HG02885 (cell line): Measurements from ENCODE around the gene LRP5.
A peak's percentile ranks its signal among the peaks of the same experiment; 100 is the strongest.
"Not testable (repeated sequence)": the region's sequence is repeated elsewhere in the genome, so short reads cannot be mapped to it uniquely, and the experiment has no call there.

Source experiments
- ATAC-seq: cut with Tn5 transposase; IDR thresholded peaks from one replicate; pipeline ENCODE4 v1.9.1; 2021; ENCODE audit warnings: mild to moderate bottlenecking; ENCODE audit not compliant: unreplicated experiment, poor library complexity

LRP5 gene

GRCh38 chr11:68432874-68433273 is 120.5 kb downstream of the LRP5 start:
- no peak for ATAC-seq

DNA sequence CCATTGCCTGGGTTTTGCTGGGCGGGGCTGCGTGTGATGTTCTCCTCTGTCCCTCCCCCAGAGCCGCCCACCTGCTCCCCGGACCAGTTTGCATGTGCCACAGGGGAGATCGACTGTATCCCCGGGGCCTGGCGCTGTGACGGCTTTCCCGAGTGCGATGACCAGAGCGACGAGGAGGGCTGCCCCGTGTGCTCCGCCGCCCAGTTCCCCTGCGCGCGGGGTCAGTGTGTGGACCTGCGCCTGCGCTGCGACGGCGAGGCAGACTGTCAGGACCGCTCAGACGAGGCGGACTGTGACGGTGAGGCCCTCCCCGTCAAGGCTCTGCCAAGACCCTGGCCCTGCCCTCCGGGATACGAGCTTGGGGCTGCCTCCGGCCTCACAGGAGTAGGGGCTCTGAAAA is 121.2 kb downstream of the LRP5 start:
- no peak for ATAC-seq

DNA sequence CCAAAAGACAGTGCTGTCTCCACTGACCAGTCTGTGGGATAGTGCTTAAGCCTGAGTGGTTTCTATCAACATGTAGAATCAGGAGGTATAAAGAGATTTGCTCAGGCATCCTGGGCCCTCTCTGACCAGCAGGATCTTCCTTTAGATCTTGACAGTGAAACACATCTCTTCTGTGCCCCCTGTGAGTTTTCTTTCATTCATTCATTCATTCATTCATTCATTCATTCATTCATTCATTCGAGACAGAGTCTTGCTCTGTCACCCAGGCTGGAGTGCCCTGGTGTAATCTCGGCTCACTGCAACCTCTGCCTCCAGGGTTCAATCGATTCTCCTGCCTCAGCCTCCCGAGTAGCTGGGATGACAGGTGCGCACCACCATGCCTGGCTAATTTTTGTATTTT is 121.8 kb downstream of the LRP5 start:
- not testable (repeated sequence) for ATAC-seq

DNA sequence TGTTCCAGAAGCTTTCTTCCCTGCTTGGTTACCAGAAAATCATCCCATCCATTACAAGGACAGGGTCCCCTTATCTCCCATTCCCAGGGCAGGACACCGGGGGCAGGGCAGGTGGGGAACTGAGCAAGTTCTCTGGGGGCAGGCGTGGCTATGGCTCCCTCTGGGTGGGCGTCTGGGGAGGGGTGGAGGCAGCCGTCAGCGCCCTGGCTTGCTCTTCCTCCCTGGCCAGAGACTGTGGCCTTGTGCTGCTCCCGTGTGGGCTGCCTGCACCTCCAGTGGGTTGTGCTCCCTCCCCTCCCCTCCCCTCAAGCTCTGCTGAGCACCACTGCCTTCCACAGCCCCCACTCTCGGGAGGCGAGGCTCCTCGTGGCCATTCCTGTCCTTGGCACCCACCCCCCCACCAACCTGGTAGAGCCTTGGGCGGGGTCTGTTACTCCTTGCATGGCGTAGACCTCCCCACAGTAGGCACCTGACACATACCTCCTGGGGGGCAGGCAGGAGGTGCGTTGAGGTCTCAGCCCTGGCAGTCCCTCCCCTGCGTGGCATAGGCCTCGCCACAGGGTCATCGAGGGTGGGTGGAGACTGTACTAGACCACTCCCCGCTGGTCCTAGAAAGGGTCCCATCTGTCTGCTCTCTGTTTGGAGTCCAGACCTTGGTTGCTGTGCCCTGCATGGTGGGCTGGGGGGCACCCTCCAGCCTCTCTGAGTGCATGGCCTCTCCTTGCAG is 123.9 kb downstream of the LRP5 start:
- no peak for ATAC-seq

DNA sequence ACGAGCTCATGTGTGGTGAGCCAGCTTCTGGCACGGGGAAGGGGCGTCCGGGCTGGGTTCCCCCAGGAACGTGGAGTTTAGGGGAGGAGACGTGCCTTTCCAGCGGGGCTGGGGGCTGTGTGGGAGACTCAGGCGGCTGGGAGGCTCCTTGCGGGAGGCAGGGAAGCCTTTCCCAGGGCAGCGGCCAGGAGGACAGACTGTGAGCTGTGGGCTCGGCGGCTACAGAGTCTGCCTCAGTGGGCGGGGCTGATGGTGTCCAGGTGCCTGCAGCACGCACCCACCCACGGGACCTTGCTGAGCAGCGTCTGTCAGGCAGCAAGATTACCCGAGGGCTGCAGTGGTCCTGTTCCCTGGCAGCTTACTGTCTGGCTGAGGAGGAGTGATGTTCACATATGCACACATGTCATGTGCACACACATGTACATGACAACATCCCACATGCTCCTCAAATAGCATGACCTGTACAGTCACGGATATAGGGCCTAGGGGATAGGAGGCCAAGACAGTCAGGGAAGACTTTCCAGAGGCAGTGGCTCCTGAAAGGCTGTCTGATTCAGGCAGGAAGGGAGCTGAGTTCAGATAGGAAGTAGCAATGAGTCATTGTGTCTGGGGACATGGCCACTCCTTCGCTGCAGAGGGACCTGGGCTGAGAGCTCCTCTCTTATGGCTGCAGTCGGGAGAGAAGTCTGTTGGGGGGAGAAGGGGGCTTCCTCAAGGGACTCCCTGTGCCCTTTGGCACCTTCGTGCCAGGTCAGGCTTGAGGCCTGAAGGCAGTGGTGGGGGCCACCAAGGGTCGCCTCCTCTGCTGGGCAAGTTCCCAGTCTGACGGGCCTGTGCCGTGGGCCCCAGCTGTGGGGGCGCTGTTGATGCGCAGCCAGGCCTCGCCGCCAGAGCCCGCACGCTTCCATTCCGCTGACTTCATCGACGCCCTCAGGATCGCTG is 124.9 kb downstream of the LRP5 start:
- ATAC-seq = no peak

DNA sequence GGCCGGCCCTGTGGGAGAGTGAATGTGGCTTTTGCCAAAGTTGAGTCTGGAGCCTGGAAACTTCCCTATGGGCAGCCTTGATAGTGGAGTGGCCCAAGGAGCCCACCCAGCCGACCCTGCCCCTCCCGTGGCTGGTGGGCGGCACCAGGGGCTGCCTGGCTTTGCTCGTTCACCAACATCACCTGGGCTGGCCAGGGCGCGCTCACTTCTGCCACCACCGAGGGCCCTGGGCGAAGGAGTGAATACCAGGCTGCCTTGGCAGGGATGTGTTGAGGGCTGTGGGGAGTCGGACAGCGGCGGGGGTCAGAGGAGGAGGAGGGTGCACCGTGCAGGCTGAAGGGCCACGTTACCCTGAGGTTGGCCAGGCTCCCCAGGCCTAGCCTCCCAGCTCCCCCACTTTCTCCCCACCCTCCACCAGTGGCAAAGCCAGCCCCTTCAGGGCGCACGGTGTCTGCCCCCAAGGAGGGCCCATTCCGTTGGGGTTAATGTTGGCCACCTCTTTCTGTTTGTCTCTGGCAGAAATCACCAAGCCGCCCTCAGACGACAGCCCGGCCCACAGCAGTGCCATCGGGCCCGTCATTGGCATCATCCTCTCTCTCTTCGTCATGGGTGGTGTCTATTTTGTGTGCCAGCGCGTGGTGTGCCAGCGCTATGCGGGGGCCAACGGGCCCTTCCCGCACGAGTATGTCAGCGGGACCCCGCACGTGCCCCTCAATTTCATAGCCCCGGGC is 125.7 kb downstream of the LRP5 start:
- ATAC-seq = no peak

DNA sequence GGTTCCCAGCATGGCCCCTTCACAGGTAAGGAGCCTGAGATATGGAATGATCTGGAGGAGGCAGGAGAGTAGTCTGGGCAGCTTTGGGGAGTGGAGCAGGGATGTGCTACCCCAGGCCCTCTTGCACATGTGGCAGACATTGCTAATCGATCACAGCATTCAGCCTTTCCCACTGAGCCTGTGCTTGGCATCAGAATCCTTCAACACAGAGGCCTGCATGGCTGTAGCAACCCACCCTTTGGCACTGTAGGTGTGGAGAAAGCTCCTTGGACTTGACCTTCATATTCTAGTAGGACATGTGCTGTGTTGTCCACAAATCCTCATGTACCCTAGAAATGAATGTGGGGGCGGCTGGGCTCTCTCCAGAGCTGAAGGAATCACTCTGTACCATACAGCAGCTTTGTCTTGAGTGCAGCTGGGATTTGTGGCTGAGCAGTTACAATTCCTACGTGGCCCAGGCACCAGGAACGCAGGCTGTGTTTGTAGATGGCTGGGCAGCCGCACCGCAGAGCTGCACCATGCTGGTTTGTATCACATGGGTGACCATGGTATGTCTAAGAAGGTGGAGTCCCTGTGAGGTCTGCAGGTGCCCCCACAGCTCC is 126.4 kb downstream of the LRP5 start:
- no peak for ATAC-seq

DNA sequence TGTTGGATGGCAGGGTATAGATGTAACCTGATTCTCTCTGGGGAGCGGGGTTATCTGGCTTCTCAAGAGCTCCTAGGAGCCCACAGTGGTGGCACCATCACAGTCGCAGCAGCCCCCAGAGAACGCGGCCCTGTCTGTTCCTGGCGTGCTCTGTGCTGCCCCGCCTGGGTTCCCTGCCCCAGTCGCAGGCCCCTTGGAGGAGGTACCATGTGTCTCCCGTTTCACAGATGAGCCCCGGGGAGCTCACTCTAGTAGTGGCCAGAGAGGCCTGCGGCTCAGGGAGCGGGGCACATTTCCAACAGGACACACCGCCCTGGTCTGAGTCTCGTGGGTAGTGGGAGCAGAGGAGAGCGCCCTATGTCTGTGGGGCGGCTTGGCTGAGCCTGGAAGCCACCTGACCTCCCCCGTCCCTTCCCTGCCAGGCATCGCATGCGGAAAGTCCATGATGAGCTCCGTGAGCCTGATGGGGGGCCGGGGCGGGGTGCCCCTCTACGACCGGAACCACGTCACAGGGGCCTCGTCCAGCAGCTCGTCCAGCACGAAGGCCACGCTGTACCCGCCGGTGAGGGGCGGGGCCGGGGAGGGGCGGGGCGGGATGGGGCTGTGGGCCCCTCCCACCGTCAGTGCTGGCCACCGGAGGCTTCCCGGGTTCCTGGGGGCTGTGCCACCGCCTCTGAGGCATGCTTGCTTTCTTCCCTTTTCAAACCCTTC is 127.1 kb downstream of the LRP5 start:
- ATAC-seq = no peak

DNA sequence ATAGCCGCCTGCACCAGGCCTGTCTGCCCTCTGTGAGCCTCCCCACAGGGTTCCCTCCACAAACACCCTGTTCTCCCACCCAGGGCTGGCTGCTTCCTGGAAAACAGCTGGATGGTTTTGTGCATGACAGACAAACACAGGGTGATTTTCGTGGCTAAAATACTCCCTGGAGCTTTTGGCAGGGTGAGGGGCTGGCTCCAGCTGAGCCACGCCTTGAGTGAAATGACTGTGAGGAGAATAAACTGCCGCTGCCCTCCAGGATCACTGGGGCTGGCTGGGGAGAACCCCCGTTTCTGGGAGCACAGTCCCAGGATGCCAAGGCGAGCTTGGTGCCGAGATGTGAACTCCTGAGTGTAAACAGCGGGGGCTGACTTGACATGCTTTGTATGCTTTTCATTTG is 127.8 kb downstream of the LRP5 start:
- ATAC-seq = no peak

DNA sequence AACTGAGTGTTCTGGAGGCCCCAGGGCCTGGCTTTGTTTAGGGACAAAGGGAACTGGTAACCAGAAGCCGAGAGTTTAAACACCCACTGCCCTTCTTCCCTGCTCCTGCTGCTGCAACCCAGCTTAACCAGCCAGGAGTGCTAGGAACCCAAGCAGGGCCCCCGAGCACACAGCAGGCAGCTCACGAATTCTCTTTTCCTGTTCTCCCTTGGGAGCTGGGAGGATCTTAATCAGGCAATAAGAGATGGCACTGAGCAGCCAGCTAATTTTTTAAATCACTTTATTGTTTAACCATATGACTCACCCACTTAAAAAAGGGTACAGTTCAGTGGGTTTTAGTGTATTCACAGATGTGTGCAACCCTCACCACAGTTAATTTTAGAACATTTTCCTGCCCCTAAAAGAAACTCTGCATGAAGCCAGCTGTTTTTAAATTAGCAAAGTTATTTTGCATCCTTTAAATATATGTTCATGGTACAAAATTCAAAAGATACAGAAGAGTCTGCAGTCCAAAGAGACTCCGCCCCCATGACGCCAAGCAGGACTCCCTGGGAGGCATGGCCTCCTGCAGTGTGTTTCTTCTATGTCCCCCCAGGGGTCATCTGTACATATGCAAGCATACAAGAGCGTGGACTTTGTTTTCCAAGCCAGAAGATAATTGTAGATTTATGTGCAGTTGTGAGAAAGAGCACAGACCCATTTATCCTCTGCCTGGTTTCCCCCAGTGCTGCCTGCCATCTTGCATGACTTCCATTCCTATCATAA is 129.3 kb downstream of the LRP5 start:
- ATAC-seq = no peak

GRCh38 chr11:68442433-68442832 is 130.0 kb downstream of the LRP5 start:
- no peak for ATAC-seq

- no peak for ATAC-seq
Observed at GRCh38 chr11:68444566-68444965, 132.2 kb downstream of the LRP5 start.

- ATAC-seq = no peak
Observed at GRCh38 chr11:68445531-68446035, 133.2 kb downstream of the LRP5 start.

GRCh38 chr11:68446046-68446725 is 133.8 kb downstream of the LRP5 start:
- no peak for ATAC-seq

DNA sequence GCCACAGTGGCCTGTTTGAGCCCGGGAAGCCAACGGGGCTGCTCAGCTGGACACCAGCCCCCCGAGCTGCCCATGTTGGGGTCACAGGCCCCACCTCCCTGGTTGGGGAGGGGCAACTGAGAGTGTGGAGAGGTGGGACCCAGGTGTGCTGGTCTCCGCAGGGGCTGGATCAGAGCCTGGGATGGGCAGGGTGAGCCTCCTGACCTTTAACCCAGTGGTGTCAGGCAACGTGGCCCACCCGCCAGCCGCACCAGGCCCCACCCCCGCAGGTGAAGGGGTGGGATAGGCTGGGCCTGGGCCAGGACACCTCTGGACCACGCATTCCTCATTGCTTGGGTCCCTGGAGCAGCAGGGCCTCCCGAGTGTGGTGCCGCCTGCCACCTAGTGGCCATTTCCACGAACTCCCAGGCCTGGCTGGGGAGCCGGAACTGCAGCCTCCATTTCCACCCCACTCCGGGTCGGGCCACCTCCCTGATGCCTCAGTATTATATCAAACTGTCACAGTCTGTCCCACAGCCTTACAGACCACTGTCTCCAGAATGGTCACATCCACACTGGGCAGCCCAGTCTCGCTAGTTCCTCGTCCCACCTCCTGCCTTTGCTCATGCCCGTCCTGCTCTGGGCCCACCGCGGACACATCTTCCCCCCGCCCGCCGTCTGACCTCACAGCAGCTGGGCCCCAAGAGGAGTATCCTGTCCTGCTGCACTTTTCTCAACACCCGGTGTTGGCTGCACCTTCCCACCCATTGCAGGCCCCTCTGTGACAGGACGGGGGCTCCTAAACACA is 134.8 kb downstream of the LRP5 start:
- peak; percentile 55 for ATAC-seq

GRCh38 chr11:68447914-68448313 is 135.5 kb downstream of the LRP5 start:
- ATAC-seq = not testable (repeated sequence)

DNA sequence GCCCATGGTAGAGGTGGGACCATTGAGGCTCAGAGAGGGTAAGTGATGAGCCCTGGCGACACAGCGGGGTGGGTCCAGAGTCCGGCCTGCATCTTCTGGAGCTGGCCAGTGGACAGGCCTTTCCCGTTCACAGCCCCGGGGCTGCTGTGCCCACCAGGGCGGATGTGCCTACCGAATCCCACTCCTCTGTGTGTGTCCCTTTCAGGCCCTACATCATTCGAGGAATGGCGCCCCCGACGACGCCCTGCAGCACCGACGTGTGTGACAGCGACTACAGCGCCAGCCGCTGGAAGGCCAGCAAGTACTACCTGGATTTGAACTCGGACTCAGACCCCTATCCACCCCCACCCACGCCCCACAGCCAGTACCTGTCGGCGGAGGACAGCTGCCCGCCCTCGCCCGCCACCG is 136.2 kb downstream of the LRP5 start:
- ATAC-seq = no peak

GRCh38 chr11:68449951-68450350 is 137.6 kb downstream of the LRP5 start:
- no peak for ATAC-seq
